ENCODE results near the gene MAPRE2. TPM values are rescaled to one million over a fixed set of nuclear protein-coding genes. Genes with fewer than 3 reads are reported as not detected.

Gene MAPRE2
- total and polyA plus RNA-seq, 2 of the 13 experiments (the other 11 are each of a cell fraction or from before 2014, with no cell fraction given), result 34.5 to 67.9 TPM

- TF ChIP-seq ZNF407 (CRISPR knock-in tag; IDR thresholded peaks at IDR 0.05; ENCODE audit: not compliant biosample characterization) (no peak), ZNF256 (CRISPR knock-in tag; conservative IDR thresholded peaks at IDR 0.05) (no peak), ZNF317 (CRISPR knock-in tag; IDR thresholded peaks at IDR 0.05) (no peak), ZNF496 (CRISPR knock-in tag; IDR thresholded peaks at IDR 0.05; ENCODE audit: insufficient replicate concordance) (no peak)
Observed at GRCh38 chr18:35110554-35111485, 69.6 kb downstream of the MAPRE2 start (continued).

All from HepG2 (cell line).